Muscle of back (tissue), 11 donors: ENCODE measurements around the gene EPHA3. TPM values are rescaled to one million over a fixed set of nuclear protein-coding genes. Genes with fewer than 3 reads are reported as not detected.
A peak's percentile ranks its signal among the peaks of the same experiment; 100 is the strongest.

Source experiments
- DNase-seq, 3 donors: peaks; one replicate each; pipeline versions ENCODE4 v3.0.0 to v3.0.0-alpha.2; 2013
- polyA plus RNA-seq, 10 donors: library from polyadenylated mRNA; unstranded; fragments of 120-200 nt; gene quantifications; one replicate each; pipeline ENCODE4 v1.2.1, GENCODE V29; 2013; ENCODE audit not compliant: insufficient read length in 10 of 10

Gene EPHA3
- polyA plus RNA-seq, 10 donors = 10.6 to 33.2 (median 23.9) TPM

DNA sequence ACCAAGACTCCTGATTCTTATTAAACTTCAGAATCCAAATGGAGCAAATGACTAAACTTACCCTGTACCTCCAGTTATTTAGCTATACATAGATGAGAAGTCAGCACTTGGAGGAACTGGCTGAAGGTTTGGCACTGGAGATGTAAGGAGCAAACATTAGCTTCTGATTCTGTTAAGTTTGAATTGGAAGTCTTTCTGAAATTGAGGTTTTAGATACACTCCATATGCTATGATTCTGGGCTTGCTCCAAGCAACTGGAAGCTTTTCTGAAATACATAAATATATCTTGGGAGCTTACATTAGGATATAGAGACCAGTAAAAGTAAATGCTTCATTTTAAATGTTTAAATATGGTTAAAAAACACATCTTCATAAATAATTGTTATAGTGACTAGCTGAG, 333.7 kb downstream of the EPHA3 start:
- peak in 1 of 3 donors; percentile 70 for DNase-seq

DNA sequence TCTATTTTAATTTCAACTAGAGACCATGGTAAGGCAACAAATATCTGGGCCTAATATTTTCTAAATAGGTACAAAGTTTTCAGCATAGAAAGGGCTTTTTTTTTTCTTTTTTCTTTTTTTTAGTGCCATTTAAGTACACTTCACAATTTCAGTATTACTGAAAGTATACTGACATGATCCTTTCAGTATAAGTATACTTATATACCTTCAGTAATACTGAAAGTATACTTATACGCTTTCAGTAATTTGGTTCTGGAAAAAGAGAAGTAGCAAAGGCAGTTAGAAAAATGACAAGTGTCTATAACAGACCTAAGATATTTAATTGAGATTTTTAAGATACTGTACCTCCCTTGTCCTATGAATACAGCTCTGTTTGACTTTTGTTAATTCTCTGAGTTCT, 339.2 kb downstream of the EPHA3 start:
- no peak for DNase-seq

DNA sequence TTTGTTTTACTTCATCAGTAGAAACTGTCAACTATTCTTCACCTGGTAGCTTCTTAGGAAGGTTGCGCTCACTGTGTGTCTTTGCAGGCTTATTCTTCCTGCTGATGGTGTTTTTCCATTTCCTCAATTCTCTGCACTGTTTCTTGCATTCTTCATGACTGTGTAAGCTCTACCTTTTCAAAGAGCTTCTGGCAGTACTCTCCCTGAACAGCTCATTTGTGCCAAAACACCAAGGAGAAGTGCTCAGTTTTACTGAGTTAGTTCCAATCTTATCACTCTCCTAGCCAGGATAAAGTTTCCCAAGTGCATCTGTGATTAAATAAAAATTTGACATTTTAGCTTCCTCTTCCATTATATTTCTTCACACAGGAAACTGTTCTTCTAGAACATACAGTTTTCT, 339.8 kb downstream of the EPHA3 start:
- peak in 1 of 3 donors; percentile 39 for DNase-seq

DNA sequence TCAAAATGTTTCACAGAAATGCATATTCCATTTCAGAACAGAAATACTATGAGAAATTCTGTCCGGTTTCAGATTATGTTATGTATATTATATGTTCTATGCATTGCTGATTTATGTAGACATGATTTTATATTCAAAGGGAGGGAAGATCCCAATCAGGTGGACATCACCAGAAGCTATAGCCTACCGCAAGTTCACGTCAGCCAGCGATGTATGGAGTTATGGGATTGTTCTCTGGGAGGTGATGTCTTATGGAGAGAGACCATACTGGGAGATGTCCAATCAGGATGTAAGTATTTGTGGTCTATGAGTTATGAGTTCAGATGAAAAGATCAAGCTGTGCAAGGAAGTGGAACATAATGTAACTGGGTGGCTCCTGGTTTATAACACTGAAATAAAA, 341.7 kb downstream of the EPHA3 start:
- no peak for DNase-seq

DNA sequence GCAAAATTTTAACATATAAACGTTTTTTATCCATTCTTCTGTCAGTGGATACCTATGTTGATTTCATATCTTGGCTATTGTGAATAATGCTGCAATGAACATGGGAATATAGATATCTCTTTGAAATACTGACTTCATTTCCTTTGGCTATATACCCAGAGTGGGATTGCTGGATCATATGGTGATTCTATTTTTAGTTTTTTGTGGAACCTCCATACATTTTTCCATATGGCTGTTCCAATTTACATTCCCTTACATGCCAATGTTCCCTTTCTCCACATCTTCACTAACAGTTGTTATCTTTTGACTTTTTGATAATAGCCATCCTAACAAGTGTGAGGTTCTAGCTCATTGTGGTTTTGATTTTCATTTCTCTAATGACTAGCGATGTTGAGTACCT, 344.6 kb downstream of the EPHA3 start:
- DNase-seq = peak in 1 of 3 donors; percentile 14

DNA sequence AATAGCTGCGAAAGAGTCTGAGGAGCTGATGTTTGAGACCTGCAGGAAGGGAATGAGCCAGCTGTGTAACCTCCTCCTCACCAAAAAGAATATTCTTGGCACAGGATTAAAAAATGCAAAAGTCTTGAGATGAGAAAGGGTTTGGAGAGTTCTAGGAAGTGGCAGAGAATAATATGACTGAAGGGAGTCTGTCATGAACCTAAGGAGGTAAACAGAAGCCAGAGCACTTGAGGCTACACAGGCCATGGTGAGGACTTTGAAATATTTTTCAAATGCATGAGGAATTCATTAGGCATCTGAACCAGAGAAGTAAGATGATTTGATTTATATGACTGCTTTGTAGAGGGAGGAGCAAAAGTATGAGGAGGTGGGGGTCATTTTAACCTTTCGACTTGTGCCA, 347.8 kb downstream of the EPHA3 start:
- no peak for DNase-seq

DNA sequence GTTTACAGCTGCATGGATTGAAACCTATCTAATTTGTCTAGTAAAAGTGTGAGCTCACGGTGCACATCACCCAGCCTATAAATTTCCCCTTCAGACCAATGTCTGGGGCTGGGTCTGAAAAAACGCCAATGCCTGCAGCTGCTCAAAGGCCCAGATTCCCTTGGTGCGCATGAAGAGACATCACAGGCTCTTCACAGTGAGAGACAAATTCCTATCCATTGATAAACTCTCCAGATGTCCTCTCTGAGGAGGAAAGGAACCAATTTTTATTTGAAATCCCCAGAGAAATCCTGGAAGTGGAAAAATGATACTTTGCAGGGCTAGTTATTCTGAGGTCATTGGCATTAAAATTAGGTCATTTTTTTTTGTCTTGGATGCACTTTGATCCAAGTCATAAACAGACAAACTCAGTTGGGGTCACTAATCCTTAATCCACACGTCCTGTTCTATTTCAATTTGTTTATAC, 360.5 kb downstream of the EPHA3 start:
- peak; percentile 34 to 90 (median 85) for DNase-seq

DNA sequence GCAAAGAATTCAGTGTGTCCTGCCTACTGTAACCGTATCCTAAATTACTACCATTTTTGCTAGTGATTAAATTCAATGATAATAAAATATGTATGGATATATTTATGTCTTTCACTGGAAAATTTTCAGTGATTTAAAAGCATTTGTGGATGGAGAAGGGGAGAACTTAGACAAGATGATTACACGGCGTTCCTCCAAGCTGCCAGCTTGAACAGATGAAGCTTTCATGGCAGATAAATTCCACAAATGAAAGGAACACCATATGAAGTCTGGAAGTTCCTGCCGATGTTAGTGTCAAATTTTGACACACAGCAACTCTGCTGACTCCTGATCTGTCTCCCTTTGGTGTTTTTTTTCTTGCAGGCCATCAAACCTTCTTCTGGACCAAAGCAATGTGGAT, 364.7 kb downstream of the EPHA3 start:
- no peak for DNase-seq

DNA sequence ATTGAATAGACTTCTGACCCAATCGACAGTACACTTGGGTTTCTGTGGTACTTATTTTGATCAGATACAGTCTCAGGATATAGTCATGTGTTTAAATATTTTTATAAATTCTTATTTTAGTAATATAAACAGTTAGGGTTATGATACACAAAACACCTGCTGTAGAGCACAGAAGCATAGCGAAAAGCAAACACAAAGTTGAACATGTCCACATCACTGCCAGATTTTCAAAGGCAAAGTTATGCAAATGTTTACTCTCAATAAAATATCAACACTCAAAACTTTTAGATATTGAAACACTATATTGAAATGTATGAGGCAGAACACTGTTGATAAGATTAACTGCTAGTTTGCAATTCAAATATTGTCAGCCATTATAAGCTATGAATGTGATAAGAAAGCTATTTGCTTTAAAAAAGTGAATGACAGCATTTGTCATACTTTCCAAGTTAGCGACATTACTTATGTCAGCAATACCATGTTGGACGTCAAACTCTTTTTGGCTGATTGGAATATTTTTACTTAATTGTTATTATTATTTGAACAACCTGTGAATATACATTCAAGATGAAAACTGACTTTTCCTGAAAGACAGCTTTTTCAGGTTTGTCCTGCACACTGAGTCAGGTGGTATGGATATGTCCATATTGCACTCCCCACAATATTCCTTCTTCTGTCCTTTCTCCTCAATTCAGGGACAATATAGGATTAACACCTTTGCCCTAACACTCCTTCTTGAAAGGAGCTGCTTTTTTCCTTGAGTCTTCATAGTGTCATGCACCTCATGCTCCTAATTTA, 367.1 kb downstream of the EPHA3 start:
- DNase-seq = no peak

DNA sequence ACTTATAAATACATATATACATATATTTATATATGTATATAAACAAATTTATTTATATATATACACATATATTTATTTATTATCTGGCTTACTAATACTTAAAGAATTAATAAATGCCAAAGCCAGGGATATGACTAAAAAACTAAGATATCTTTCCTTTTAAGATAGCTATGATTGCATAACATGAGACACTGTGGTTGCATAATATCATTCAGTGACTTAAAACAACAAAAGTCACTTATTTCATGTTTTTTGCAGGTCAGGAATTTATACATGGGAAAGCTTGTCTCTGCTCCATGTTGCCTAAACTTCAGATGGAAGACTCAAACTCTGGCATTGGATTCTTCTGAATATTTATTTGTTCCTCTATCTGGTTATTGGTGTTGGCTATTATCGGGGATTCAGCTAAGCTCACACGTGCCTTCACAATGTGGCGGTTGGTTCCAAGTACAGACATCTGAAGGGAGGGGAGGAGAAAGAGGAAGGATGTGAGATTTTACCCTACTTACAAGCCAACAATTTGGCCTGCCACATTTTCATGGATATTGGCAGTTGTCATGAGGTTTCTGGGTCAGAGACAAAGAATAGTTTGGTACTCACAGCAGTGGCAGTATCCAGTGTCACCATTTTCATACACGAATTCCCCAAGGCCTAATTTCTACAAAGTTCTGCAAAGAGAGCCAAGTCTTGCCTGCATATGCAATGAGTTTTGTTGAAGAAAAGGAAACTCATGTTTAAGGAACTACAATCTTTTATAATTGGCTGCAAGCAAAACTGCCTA, 381.6 kb downstream of the EPHA3 start:
- DNase-seq = no peak

DNA sequence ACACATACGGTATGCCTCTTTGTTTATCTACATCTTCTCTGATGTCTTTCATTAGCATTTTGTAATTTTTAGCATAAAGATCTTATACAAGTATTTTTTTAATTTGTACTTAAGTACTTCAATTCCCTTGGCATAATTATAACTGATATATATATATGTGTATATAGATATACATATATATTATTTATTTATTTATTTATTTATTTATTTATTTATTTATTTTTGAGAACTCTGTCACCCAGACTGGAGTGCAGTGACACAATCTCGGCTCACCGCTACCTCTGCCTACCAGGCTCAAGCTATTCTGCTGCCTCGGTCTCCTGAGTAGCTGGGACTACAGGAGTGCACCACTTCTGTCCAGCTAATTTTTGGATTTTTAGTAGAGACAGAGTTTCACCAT, 382.7 kb downstream of the EPHA3 start:
- no peak for DNase-seq

DNA sequence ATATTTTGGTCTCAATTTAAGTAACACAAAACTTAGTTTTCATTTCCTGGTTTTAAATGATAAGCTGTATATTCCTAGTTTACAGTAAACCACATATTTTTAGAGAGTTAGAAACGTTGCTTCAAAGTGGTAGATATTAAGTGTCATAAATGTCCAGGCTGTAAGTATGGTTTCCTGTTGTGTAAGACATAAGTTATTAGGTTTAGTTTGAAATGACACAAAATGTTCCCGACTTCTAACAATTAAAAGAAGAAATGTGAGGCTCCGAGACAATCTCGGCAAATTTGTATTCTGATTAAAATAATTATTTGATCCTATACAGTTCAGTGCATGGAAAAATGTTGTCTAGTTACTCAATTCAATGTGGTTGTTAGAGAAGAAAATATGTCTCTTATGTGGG, 387.3 kb downstream of the EPHA3 start:
- DNase-seq = no peak

DNA sequence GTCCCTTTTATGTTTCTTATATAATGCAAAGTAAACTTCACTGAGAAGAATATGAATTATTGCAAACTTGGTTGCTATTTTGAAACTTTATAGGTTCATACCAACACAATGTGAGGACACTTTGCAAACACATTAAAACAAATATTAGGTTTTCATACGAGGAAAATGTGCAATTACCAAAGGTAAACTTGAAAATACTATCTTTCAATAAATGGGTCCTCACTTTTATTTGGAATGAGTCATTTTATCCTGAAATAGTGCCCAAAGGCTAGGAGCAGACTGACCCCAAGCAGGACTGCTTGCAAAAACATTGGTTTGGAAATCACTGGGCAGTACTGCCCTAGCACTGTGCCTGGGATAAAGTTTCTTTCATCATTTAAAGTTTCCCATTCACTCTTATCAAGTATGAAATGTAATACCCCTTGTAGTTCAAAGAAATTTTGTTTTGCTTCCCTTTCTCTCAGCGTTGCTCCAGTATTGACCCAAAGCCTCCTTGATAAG, 396.5 kb downstream of the EPHA3 start:
- no peak for DNase-seq

DNA sequence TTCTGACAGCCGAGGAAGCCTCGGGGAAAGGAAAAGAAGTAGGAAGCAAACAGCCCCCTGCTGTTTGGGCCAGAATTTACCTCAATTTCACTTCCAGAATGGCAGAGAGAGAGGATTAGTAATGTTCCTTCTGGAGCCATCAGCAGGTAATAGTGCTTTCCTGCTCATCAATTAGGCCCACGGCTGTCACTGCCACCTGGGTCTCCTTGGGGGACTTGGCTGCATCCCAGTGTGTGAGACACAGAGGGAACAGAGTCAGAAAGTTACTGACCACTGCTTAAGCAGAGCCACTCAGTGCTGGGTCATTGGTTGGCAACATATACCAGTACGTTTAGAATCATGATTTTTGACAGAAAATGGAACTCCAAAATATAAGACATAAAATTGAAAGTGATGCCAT, 397.0 kb downstream of the EPHA3 start:
- no peak for DNase-seq

DNA sequence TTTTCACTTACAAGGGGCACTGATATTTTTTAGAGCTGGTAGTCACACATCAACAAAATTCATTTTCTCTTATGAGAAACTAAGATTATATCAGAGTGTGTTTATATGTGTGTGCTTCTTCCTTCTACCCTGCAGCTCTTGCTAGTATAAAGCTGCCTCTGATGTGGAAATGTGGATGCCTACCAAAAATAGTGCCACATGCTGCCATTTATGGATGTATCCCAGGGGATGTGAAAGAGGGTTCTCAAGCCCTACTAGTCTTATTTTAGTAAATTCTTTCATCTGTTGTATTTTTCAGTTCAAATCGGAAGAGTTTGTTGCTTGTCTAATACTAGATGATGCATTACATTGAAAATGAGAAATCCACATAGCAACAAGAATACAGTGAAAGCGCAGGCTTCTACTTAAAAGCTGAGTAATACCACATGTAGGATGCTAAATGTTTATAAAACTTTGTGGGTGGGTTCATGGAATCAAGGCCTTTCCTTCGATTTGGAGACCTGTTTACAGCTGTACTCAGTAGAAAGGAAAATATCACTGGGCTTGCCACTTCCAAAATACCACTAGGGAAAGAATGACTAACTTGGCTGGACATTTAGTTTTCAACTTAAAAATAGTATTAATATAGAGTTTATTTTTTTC, 399.2 kb downstream of the EPHA3 start:
- DNase-seq = peak; percentile 20 to 53 (median 27)

DNA sequence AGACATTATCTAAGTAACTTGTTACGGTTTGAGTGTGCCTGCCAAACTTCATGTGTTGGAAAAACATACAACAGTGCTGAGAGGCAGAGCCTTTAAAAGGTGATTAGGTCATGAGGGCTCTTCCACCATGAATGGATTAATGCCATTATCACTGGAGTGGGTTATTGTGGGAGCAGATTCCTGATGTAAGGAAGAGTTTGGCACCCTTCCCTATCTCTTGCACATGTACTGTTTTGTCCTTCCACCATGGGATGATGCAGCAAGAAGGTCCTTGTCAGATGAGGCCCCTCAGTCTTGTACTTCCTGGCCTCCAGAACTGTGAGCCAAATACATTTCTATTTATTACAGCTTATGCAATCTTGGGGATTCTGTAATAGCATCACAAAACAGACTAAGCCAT, 413.9 kb downstream of the EPHA3 start:
- peak; percentile 36 to 78 (median 38) for DNase-seq

DNA sequence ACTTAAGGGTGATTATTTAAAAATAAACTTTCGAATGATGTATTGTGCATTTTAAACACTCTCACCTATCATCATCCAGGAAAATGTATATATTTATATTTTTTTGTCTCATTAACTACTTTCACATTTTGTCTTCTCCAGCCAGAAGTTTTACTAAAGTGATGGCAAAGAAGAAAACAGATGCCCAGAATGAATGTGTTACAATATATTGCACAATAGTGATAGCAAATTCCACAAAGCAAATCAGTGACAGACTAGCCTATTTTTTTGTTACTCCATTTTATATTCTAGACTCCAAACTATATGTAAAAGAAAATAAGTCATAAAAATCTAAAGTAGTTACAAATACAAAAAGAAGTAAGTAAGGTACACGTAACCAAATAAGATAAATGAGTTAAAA, 414.7 kb downstream of the EPHA3 start:
- no peak for DNase-seq

DNA sequence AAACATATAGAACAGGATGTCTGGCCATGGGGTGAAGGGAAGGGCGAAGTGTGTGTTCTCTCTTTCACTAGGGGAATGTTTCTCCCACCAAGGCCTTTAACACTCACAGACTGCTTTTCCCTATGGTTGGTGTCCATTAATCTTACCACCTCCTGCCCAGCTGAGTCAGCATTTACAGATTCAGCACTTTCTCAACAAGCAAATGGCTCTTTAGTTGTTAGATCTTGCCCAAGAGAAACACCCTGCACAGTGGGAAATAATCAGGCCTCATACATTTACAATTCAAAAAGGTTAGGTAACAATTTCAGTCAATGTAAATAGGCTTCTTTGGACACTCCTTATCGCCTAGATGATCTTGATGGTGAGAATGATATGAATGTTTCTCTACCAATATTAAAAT, 418.2 kb downstream of the EPHA3 start:
- DNase-seq = no peak

DNA sequence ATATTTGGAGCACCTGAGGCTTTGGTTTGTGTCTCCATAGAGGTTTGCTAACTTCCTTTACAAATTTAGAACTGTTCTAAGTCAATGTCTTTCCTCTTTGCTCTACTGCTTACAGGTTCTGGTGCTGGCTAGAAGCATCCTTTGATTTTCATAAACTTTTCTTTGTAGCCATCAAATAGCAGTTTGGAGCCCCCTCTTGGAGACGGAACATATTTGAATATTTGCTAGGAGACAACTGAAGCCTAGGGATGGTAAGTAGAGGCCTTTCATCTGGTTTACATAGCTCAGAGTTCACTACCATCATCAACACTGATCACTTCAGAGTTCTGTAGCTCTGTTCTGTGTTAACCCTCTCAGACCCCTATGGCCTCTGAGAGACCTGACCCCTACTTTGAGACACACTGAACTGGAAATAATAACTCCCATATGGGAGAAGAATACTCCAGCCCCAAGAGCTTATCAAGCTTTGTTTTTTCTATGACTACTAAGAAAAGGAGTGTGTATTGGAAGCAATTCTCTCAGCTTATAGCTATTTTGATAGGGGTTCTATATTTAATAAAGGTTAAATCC, 420.4 kb downstream of the EPHA3 start:
- DNase-seq = no peak
